Measurements from ENCODE around the gene PSMB7. TPM values are rescaled to one million over a fixed set of nuclear protein-coding genes. Genes with fewer than 3 reads are reported as not detected.

Gene PSMB7
- total RNA-seq, 2 experiments from 2014 or later, result 155 to 170 TPM

DNA sequence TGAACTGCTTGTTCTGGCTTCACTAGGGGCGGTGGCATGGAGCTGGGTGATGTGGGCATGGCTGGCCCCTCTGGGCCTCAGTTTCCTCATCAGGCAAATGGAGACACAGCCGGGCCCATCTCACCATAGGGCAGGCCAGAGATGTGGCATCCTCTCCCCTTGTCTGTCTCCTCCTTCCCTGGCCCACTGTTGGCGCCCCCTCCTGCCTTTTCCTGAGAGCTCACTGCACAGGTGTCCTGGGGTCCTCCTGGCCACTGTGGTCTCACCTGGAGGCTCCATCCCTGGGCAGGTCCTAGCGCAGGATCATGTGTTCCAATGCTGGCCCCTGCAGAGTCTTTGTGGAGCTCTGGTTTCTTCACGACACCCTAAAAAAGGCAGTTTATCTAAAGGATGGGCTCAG is 104.0 kb downstream of the PSMB7 start:
- no peak for DNase-seq
- POLR2A ChIA-PET, result interaction anchor here (1.2 kb wide), 1 partner anchor 20 kb away, joined by 3 read pairs; no protein-coding TSS in a partner anchor

GRCh38 chr9:124309667-124310084 is 105.6 kb downstream of the PSMB7 start:
- ATAC-seq, result no peak
- intact Hi-C loops (cut with micrococcal nuclease), result no loop called here
- H3K9me3 Mint-ChIP-seq, result no peaks in the 10 kb centered on the region
- POLR2A ChIA-PET, result no interaction called here
- H3K36me3 Mint-ChIP-seq (ENCODE audit: low read depth), result peaks cover 2% of the 10 kb centered on the region
- TF ChIP-seq, protein P1, sequence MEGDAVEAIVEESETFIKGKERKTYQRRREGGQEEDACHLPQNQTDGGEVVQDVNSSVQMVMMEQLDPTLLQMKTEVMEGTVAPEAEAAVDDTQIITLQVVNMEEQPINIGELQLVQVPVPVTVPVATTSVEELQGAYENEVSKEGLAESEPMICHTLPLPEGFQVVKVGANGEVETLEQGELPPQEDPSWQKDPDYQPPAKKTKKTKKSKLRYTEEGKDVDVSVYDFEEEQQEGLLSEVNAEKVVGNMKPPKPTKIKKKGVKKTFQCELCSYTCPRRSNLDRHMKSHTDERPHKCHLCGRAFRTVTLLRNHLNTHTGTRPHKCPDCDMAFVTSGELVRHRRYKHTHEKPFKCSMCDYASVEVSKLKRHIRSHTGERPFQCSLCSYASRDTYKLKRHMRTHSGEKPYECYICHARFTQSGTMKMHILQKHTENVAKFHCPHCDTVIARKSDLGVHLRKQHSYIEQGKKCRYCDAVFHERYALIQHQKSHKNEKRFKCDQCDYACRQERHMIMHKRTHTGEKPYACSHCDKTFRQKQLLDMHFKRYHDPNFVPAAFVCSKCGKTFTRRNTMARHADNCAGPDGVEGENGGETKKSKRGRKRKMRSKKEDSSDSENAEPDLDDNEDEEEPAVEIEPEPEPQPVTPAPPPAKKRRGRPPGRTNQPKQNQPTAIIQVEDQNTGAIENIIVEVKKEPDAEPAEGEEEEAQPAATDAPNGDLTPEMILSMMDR (IDR thresholded peaks at IDR 0.05), result no peak
- H3K27ac Mint-ChIP-seq, result no peak overlapping the region
- DNase-seq, result no peak
- no peak overlapping the region for H3K4me3 Mint-ChIP-seq
- CTCF ChIA-PET, result no interaction called here
- H3K4me1 Mint-ChIP-seq (ENCODE audit: low read depth), result peaks cover 2% of the 10 kb centered on the region
- H3K27me3 Mint-ChIP-seq, result no peaks in the 10 kb centered on the region

More for the DNA sequence above, 104.0 kb downstream of the PSMB7 start:
- TF ChIP-seq, protein P1 (IDR thresholded peaks at IDR 0.05), result no peak
- no peak for ATAC-seq
- H3K27me3 Mint-ChIP-seq, result no peaks in the 10 kb centered on the region
- peaks cover under 1% of the 10 kb centered on the region for H3K4me1 Mint-ChIP-seq (ENCODE audit: low read depth)
- no peaks in the 10 kb centered on the region for H3K9me3 Mint-ChIP-seq
- CTCF ChIA-PET, result interaction anchor here (0.6 to 0.9 kb wide), 4 partner anchors 10 to 185 kb away, joined by 3 to 4 read pairs (median 3); no protein-coding TSS in a partner anchor
- no peak overlapping the region for H3K4me3 Mint-ChIP-seq
- H3K36me3 Mint-ChIP-seq (ENCODE audit: low read depth), result no peaks in the 10 kb centered on the region
- no peak overlapping the region for H3K27ac Mint-ChIP-seq
- intact Hi-C loops (cut with micrococcal nuclease), result no loop called here

- ATAC-seq (no peak), DNase-seq (no peak)
- ChIA-PET CTCF (no interaction called here), POLR2A (no interaction called here)
- Mint-ChIP-seq H3K36me3 (ENCODE audit: low read depth) (peaks cover 2% of the 10 kb centered on the region), H3K9me3 (no peaks in the 10 kb centered on the region), H3K27me3 (no peaks in the 10 kb centered on the region), H3K27ac (no peak overlapping the region), H3K4me3 (no peak overlapping the region), H3K4me1 (ENCODE audit: low read depth) (peaks cover 2% of the 10 kb centered on the region)
- TF ChIP-seq, protein P1 (IDR thresholded peaks at IDR 0.05), result no peak
- intact Hi-C loops (cut with micrococcal nuclease), result no loop called here
These were observed 106.4 kb downstream of the PSMB7 start for GRCh38 chr9:124308606-124309491.

DNA sequence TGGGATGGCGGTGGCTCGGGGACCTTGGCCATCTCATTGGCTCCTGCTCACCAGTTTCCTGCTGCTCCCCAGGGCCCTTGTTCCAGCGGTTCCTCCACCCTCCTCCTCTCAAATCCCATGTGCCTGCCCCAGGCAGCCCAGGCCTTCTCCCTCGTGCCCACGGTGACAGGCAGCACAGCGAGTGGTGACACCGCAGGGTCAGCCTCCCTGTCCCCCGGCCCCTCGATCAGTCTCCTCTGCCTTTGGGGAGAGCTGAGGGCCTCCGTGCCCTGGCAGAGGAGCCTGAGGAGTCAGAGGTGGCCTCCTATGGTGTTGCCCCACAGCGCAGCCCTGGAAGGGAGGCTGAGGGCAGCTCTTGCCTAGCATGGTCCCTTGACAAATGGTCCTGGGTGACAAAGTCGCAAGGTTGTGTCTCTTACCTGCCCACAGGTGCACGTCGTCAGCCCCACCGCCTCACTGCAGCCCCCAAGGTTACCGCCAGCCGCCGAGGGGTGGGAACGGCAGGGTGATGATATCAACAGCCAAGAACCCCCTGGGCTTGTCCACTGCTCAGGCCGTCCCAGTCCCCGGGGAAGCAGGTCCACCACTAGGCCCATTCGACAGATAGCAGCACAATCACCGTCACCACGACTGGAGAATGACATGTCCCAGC is 107.7 kb downstream of the PSMB7 start:
- Mint-ChIP-seq H3K36me3 (ENCODE audit: low read depth) (peaks cover 2% of the 10 kb centered on the region), H3K27me3 (no peaks in the 10 kb centered on the region), H3K27ac (no peak overlapping the region), H3K4me1 (ENCODE audit: low read depth) (peaks cover 2% of the 10 kb centered on the region), H3K9me3 (no peaks in the 10 kb centered on the region), H3K4me3 (no peak overlapping the region)
- ChIA-PET POLR2A (no interaction called here), CTCF (interaction anchor here (2.1 kb wide), 1 partner anchor 15 kb away, joined by 4 read pairs; no protein-coding TSS in a partner anchor)
- TF ChIP-seq, protein P1 (IDR thresholded peaks at IDR 0.05), result no peak
- ATAC-seq (no peak), DNase-seq (no peak)
- intact Hi-C loops (cut with micrococcal nuclease), result no loop called here
